Activated CD4-positive, CD25-positive, alpha-beta regulatory T cell treated with anti-CD3 and anti-CD28 coated beads, Interleukin-2, amount 50 U/mL, for 72 hours (primary cell): Measurements from ENCODE around the gene PROX1.

Experiments
- DNase-seq: peaks from one replicate; pipeline ENCODE4 v3.0.0; 2021

PROX1 gene

DNA sequence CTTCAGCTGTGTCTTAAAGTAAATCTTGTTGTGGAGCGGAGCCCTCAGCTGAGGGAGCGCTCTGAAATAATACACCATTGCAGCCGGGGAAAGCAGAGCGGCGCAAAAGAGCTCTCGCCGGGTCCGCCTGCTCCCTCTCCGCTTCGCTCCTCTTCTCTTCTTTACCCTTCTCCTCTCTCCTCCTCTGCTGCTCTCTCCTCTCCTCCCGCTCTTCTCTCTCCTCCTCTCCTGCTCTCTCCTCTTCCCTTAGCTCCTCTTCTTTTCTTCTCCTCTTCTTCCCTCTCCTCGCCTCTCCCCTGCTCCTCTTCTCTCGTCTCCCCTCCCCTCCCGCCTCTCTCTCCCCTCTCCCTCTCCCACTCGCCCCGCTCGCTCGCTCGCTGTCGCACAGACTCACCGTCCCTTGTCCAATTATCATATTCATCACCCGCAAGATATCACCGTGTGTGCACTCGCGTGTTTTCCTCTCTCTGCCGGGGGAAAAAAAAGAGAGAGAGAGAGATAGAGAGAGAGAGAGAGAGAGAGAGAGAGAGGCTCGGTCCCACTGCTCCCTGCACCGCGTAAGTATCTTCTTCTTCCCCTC, at the start of gene PROX1:
PROX1 (plus strand) TSS at position 47 of the 580 bp plus-strand sequence. CDS start 8,563 bp downstream, outside the sequence.
- DNase-seq = no peak

- DNase-seq = no peak
Measured at GRCh38 chr1:213938776-213939175, 49.0 kb upstream of the PROX1 start.

DNA sequence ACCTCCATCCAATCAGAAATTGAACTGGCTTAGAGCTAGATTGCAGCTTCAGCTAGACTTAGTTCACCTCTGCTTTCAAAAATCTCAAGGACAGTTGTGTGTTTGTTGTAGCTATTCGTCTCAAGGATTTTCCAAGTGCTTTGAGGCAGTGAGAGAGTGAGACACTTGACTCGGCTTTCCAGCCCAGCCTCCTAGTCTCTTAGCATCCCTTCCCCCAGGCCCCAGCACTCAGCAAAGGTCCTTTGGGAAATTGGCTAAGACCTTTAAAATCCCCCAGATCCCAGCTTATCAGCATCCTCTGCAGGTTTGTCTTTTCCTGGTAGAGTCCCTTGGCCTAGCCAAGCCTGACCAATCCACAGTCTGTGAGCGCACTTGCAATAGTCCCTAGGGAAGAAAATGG, 47.9 kb upstream of the PROX1 start:
- DNase-seq = no peak

- DNase-seq = no peak
Measured at GRCh38 chr1:213940947-213941346, 46.8 kb upstream of the PROX1 start.

DNA sequence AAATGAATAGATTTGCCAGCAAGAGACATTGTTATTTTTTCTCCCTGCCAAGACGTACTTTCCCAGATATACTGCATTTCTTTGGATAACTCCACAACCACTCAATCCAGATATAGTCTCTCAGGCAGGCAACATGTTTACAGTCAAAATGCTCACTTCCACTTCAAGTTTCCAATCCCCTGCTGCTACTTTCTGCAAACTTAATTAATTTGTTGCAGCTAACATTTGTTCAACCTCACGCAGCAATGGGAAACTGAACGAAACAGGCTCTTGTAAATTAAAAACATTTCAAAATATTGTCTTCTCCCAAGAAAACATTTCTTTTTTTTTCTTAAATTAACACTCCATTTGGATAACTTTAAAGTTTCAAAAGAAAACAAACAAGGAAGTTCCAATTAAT, 45.7 kb upstream of the PROX1 start:
- no peak for DNase-seq

- no peak for DNase-seq
Measured at GRCh38 chr1:213947200-213947801, 40.5 kb upstream of the PROX1 start.

DNA sequence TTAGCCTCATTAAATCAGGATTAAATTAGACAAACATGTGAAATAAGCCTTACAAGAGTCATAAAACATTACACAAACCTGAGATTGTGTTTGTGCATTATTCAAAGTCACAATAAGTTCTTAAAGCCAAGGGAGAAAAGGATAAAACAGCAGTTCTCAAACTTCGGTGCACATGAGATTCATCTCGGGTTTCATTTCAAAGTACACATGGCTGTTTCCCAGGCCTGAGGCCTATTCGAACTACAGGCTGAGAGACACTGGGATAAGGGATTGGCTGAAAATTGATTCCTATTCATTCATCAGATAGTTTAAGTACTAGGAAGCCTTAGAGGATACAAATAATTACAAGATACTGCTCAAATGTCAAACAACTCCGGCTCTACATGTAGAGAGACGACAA, 35.9 kb upstream of the PROX1 start:
- DNase-seq = no peak

- DNase-seq = no peak
Measured at GRCh38 chr1:213953806-213954205, 34.0 kb upstream of the PROX1 start.

- DNase-seq = no peak
Measured at GRCh38 chr1:213956295-213956770, 31.4 kb upstream of the PROX1 start.

DNA sequence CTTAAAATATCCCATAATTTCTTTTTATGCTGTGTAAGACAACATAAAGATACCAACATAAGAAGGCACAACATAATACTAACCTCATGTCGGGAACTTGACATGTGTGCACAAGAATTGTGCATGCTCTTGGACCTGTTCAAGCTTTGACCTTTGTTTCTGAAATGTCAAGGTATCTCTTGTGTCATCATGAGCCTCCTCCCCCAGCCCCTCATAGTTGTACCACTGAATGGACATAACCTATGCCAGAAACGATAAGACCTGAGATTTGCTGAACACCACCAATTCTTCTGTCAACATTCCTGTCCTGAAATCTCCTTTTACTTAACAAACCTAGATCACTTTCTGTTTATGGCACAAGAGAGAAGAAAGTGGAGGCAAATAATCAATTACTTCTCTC, 29.4 kb upstream of the PROX1 start:
- DNase-seq = no peak

- DNase-seq = no peak
Measured at GRCh38 chr1:213960963-213961362, 26.8 kb upstream of the PROX1 start.

DNA sequence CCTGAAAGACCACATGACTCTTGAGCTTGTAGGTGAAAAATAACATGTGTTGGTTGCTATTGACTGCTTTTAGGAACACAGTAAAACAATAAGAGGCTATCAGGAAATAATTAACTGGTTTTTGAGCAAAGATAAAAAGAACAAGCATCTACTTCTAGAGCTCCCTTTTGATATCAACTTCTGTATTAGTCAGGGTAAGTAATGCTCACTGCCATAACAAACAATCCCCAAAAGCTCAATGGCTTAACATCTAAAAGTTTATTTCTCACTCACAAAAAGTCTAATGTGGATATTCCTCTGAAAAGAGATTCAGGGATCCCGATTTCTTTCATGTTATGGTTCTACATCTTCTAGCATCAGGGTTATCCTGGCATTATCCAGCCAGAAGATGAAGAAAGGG, 25.3 kb upstream of the PROX1 start:
- no peak for DNase-seq

- no peak for DNase-seq
Measured at GRCh38 chr1:213966122-213966521, 21.7 kb upstream of the PROX1 start.

DNA sequence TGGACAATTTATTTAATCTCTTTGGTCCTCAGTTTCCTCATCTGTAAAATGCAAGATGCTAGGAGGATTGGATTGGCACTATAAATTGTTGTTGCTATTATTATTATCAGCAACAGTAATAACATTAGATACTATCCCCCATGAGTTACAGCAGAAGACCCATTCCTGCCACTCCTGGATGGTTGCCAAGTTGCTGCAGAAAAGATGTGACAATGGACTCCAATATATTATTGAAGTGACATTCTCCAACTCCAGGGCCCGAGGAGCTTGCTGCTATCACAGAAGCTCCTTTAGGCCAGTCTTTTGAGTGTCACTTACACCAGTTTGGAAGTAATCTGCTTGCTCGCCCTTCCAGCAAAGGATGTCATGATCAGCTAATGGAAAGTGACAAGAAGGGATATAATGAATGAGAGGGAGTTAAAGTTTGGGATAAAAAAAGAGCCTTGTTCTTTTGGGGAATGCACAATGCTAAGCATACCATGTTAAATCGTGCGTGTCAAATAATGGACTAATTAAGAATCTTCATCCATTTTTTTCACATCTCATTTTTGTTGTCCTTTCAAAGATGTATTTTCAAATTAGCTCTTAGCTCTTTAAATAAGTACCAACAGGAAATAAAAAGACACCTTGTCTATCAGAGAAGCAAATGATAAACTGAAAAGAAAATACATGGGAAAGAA, 19.5 kb upstream of the PROX1 start:
- DNase-seq = no peak

DNA sequence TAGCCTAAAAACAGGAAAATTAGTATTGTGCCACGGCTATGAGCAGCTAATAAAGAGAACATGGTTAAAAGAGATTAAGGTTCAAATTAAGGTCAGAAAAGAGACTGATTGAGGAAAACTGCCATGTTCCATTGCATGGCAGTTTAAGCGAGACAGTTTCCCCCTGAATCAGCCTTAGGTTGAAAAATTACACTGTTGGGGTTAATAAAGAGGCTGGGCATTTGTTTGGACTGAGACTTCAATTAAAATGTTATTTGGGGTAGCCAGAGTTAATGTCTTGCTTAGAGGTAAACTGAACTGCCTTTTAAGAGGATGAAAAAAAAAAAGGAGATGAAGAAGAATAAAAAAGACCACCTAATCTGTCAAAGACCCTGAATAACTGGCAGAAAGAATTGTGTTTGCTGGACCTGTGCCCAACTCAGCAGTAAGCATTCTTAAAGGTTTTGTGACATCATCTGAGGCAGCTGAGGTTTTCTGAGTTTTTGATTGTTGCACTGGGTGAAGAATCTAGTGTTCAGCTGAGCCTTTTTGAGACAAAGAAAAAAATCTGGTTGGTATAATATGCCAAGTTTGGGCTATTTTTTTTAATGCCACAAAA, 17.7 kb upstream of the PROX1 start:
- no peak for DNase-seq

GRCh38 chr1:213972141-213972540, 15.6 kb upstream of the PROX1 start:
- DNase-seq = no peak

- no peak for DNase-seq
Measured at GRCh38 chr1:213973129-213973528, 14.6 kb upstream of the PROX1 start.

DNA sequence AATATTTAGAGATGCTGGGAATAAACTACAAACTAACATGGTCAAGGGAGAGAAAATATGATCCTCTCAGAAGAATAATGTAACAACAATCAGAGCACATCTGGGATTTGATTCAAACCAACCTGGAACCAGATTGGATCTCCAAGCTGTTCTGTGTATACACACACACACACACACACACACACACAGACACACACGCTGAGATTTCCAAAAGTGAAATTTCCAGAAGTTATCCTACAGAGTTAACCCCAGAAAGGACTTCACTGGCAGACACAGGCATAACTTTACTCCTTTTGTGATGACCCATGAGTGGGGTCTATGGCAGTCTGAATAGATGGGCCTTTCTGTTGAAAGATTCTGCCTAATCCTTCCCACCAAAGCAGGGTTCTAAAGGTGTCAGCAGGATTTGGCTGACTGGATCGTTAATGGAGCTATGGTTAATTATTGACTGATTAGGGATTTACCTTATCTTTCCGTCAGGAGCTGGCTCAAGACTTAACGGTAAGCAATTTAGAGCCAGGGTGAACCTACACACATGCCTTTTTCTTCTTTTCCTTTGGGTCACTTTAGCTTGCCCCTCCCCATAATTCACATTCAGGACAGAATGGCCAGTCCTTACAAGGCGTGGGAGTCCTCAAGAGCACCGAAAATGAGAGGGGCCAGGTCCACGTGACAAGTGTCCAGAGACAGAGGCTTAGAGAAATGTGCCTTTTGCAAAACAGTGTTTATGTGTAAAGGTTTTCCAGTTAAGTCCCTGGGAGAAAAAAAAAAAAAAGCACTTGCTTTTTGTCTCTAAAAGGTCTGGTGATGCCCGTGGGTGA, 10.9 kb upstream of the PROX1 start:
- no peak for DNase-seq

DNA sequence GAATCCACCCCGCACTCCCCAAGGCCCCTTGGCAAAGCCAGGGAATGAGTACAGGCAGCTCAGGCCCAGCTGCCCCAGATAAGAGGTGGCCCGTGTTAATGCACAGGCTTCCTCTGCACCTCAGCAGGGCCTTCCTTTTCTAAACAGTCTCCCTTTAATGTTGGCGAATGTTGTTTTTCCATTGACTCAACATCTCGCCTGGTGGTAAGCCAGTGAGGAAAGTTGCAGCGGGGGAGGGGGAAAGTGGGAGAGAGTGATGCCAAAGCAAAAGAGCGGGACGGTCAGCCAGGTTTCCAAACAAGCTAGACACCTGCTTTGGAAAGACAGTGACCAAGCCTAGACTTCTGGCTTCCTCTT, 10.3 kb upstream of the PROX1 start:
- no peak for DNase-seq

- DNase-seq = no peak
Measured at GRCh38 chr1:213977909-213978308, 9.9 kb upstream of the PROX1 start.

DNA sequence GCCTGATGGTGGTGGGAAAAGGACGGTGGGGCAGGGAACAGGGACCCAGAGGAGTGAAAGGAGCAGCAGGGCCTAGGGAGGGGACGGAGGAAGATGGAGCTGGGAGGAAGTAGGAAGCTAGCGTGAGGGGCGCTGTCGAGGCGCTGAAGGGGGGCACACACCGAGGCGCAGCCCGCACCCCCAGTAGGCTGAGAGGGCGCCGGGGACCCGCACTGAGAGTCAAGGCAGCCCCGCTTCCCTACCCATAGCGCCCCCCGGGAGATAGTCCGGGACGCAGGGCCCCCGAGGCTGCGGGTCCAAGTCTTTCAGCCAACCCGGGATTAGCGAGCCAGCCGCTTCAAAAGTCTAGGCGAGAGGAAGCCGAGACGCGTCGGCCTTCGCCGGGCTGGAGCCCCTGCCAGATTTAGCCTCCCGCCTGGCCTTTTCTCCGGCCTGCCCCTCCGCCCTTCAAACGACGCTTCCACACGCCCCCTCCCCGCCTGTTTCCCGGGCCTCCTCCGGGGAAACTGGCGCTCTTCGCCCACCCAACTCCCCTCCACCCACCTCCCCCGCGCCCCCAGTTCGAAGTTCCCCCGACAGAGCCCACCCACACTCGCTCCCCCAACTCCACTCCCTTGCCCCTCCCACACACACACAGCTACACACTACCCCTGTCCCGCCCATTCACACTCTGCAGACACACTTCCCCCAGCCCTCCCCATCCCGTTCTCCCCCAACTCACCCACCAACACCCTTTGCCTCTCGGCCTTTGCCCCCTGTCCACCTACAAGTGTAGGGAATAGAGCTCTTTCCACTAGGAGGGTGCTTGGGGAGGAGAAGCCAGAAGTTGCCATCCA, 7.8 kb upstream of the PROX1 start:
- DNase-seq = no peak

- no peak for DNase-seq
Measured at GRCh38 chr1:213980906-213981305, 6.9 kb upstream of the PROX1 start.
